Endometrial microvascular endothelial cells (primary cell): ENCODE data around the gene IFT25. TPM values are rescaled to one million over a fixed set of nuclear protein-coding genes. Genes with fewer than 3 reads are reported as not detected.
"Not testable (repeated sequence)": the region's sequence is repeated elsewhere in the genome, so short reads cannot be mapped to it uniquely, and the experiment has no call there.

ENCODE experiments used
- in situ Hi-C: cut with HindIII; loops from 2 replicates; pipeline ENCODE4 v1.10.0; 2017; ENCODE audit warnings: low sequenced_read_pairs, low pct_unique_long_range_greater_than_20kb; ENCODE audit errors: inconsistent ontology term
- total RNA-seq: library from RNA; depleted of rRNA; stranded (reverse); fragments of >200 nt; gene quantifications from one replicate; pipeline ENCODE4 v1.2.3, GENCODE V29; 2015; ENCODE audit errors: inconsistent ontology term

IFT25 gene
- 20.6 TPM for total RNA-seq

DNA sequence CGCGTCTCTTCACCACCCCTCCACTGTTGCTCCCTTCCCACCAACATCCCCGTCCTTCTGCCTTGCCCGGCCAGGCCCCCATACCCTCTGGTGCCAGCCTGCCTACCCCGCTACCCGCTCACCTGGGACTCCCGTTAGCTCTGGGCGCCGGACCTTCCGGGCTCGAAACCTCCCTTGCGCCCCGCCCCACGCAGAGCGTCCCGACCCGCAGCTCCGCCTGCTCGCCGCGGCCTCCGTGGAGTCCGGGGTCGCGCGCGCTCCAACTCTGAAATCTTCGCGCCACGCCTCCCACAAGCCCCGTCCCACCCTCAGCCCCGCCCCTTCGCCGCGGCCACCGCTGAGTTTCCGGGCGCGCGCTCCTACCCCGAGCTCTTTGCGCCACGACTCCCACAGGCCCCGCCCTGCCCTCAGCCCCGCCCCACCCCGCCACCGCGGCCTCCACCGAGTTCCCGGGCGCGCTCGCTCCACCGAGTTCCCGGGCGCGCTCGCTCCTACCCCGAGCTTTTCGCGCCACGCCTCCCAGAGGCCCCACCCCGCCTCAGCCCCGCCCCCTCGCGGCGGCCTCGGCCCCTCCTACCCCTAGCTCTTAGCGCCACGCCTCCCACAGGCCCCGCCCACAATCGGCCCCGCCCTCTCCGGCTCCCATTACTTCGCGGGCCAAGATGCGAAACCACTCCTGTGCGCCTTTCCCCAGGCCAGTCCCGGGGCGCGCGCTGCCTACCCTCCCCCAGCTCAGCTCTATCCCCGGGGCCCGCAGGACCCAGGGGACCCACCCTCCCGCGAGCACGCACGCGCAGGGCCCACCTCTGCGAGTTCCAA, at the start of gene IFT25:
Gene IFT25, minus strand, starts transcription at position 267 of the 819 bp plus-strand sequence. CDS start 5,617 bp downstream, outside the sequence.
- in situ Hi-C loops: no loop called here

DNA sequence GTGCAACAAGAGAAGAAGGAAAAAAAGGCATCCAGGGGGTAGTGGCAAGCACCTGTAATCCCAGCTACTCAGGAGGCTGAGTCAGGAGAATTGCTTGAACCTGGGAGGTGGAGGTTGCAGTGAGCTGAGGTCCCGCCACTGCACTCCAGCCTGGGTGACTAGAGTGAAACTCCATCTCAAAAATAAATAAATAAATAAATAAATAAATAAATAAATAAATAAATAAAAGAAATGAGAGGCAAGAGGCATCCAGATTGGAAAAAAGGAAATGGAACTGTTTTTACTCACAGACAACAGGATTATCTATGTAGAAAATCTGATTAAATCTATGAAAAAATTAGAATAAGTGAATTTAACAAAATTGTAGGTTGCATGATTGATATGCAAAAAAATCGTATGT, 49.0 kb upstream of the IFT25 start:
- in situ Hi-C loops: not testable (repeated sequence)

DNA sequence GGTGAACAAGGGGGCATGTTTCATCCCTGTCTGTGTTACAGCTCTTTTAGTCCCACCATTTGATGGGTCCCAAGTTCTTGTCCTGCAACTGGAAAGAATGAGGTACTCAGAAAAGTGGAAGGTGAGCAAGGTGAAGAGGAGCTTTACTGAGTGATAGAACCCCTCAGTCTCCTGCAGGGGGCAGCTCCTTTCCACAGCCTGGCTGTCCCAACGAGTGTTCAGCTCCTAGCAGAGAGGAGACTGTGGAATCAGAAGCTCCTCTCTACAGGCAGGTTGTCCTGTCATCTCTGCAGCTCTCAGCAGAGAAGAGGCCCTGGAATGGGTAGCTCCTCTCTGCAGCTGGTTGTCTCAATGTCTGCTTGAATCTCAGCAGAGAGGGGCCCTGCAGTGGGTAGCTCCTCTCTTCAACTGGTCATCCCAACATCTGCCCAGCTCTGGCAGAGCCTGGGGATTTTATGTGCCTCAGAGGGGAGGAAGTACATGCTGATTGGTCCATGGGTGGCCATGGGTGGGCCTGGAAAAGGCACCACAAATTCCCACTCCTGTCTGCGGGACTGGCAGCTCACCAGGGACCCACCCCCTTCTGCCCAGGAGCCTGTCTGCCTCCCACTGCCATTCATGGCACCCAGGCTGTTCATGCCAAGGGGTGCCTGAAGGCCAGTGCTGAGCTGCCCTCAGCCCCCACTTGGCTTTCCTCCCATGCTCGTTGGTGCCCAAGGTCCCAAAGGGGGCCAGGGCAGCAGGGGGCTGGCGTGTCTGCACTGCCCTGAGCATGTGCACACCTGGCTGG, 46.8 kb upstream of the IFT25 start:
- in situ Hi-C loops: no loop called here

DNA sequence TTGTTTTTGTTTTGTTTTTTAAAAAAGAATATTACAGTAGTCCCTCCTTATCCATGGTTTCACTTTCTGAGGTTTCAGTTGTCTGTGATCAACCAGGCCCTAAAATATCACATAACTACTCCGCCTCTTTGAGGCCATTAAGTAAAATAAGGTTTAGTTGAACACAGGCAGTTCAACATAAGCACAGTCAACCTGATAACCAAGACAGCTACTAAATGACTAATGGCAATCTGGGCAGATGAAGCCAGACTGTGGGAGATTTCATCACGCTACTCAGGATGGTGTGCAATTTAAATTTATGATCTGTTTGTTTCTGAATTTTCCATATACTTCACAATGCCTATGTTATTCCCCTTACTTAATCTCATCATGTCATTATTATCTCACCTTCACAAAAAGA, 42.4 kb upstream of the IFT25 start:
- in situ Hi-C loops: no loop called here

DNA sequence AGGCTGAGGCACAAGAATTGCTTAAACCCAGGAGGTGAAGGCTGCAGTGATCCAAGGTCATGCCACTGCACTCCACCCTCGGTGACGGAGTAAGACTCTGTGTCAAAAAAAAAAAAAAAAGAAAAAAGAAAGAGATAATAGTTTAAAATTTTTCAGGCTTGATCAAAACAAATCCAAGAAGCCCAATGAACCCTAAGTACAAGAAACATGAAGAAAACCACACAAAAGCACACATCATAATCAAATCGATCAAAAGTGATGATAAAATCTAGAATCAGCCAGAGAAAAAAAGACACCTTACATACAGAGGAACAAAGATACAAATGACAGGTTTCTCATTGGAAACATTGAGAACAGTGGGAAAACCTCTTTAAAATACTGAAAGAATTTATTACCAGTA, 41.0 kb upstream of the IFT25 start:
- in situ Hi-C loops: no loop called here

DNA sequence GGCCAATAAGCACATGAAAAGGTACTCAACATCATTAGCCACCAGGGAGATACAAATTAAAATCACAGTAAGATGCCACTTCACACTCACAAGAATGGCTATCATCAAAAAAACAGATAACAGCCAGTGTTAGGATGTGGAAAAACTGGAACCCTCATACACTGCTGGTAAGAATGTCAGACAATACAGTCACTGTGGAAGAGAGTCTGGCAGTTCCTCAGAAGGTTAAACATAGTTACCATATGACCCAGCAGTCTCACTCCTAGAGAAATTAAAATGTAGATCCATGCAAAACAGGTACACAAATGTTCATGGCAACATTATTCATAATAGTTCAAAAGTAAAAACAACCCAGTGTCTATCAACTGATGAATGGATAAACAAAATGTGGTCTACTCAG, 39.2 kb upstream of the IFT25 start:
- in situ Hi-C loops: no loop called here

DNA sequence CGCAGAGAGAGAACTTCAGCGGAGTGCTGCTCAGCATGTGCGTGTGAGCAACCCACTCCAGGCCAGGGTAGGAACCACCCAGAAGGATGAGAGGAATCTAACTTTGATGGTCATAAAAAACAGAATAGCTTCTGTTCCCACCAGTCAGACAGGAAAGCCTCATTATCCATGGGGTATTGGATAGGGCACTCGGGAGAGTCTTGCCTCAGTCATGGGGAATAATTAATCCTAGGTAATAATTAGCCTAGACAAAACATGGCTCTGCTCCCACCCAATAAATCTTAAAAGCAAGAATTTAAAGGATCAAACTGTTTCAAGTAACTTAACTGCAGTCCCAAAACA, 37.2 kb upstream of the IFT25 start:
- in situ Hi-C loops: no loop called here

DNA sequence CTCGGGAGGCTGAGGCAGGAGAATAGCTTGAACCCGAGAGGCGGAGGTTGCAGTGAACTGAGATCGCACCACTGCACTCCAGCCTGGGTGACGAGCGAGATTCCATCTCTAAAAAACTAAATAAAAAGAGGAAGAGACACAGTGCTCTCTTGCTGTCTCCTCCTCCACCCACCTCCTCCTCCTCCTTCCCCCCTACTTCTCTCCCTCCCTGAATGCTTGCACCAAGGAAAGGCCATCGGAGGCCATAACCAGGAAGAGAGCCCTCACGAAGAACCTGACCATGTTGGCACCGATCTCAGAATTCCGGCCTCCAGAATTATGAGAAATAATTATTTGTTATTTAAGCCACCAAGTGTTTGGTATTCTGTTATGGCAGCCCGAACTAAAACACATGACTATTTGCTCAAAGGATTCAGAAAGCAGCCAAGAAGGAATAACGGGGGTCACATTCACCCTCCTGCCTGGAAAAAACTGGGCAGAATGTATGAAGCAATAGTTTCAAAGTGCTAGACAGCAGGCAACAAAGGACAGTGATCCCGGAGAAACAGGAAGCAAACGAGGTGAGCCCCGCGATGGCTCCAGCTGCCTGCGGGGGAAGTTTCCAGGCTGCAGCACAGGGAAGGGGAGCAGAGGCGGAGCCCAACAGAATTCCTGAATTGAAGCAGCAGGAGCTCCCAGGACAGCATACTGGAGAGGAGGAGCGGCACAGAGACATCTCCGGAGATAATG, 36.7 kb upstream of the IFT25 start:
- in situ Hi-C loops: no loop called here

DNA sequence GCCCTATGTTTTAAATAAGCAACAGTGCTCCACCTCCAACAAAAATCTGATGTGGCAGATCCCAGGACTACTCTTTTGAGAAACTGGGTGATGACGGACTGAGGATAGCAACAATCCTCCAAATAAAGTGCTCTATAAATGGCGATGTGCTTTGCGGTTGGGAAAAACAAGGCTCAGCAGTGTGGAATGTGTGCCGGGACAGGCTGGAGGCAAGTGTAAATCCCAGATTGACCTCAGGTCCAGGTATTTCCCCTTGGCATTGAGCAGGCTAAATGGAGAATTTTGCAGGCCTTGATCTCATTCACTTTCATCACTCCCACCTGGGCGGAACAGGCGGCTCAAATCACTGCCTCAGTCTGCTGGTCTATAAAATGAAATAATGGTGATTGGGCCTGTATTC, 35.7 kb upstream of the IFT25 start:
- in situ Hi-C loops: no loop called here

DNA sequence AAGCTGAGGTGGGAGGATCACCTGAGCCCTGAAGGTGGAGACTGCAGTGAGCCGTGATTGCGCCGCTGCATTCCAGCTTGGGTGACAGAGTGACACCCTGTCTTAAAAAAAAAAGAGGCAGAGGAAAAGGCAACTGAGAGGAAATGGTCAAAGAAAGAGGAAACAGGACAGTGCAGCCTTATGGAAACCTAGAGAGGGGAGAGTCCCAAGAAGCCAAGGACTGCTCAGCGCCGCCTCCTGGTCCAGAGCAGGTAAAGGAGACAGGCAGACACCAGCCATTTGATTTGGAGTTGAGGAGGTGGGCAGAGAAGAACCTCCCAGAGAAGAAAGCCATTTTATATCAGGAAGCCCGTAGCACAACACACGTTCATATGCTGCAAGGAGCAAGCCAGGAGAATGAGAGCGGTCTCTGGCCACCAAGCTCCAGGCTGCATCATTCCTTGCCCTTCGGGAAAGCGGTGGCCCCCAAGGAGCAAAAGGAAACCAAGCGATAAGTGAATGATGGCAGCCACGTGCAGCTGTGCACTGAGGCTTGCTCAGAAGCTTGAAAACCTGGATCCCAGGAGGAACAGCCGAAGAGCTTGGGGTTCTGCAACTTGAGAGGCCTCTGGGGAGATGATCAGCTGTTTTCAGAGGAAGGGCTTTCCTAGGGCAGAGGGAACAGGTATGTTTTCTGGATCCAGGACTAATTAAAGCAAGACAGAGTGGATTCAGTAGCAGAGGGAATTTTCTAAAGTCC, 34.4 kb upstream of the IFT25 start:
- in situ Hi-C loops: no loop called here

DNA sequence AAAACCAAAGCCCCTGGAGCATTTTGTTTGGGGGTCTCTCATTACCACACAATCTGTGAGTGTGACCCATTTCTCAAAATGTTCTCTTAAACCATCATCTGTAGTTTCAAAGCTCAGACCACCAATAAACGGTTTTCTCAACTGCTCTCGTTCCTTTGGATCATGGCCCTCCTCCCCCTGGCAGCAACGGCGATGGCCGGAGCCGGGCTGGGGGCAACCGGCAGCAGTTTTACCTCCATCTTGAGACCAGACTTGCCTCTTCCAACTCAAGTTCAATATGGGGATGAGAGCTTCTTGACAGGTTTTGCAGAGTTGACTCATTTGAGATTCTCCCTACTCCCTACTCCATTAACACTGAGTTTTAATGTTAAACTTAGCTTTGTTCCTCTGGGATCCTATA, 30.4 kb upstream of the IFT25 start:
- in situ Hi-C loops: no loop called here

DNA sequence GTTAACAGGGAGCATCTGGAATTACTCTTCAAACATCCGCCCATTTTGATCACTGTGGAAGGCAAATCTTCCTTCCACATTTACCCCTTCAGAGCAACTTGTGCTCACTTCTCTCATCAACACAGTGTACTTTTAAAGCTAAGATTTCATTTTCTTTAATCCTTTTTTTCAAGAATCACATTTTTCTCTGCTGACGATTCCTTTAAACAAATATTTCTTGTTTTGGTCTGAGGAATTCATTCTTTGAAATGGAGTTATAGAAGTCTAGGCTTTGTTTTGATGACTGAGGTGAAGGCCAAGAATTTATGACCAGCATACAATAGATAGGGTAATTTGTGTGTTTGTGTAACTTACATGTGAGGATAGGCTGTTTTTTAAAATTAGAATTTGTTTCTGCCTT, 26.2 kb upstream of the IFT25 start:
- in situ Hi-C loops: no loop called here

DNA sequence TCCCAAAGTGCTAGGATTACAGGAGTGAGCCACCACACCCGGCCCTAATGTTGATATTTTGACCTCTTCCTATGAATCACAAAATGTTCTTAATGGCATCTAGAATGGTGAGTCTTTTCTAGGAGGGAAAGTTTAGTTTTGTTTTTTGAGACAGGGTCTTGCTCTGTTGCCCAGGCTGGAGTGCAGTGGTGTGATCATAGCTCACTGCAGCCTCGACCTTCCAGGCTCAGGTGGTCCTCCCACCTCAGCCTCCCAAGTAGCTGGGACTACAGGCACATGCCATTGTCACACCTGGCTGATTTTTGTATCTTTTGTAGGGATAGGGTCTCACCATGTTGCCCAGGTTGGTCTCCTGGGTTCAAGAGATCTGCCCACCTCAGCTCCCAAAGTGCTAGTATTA, 23.8 kb upstream of the IFT25 start:
- in situ Hi-C loops: not testable (repeated sequence)

DNA sequence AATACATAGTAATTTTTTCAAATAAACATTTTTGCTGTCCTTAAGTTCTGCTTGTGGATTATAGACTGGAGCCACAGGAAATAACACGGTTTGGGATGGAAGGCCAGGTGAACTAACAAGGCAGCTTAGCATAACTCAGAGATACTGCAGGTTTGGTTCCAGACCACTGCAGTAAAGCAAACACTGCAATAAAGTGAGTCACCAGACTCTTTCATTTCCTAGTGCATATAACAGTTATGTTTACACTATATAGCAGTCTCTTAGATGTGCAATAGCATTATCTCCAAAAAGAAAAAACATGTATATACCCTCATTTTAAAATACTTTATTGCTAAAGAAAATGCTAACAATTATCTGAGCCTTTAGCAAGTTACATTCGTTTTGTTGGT, 22.6 kb upstream of the IFT25 start:
- in situ Hi-C loops: no loop called here

DNA sequence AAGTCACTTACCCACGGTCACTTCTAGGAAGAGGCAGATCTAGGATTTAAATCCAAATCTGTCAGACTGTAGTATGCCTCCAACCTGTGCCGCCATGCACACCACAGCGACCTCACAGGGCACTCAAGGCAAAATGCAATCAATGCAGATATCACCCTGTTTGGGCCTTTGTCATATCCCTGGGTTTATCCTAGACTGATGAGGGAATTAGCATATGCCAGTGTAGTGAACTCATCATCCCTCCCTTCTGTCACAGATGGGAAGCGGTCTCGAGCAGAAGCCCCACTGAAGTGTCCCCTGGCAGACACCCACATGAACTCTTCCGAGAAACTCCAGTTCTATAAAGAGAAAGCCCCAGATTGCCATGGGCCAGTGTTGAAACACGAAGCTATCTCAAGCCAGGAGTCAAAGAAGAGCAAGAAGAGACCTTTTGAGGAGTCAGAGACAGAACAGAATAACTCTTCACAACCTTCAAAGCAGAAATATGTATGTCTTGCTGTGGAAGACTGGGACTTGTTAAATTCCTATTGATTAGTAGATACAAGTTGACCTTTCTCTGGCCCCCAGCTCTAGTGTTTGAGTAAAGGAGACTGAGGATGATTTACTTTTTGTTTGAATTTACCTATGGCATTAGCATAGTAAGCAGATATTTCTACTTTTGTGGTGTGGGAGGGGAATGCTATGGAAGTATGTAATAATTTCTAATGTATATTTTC, 22.1 kb upstream of the IFT25 start:
- in situ Hi-C loops: no loop called here

DNA sequence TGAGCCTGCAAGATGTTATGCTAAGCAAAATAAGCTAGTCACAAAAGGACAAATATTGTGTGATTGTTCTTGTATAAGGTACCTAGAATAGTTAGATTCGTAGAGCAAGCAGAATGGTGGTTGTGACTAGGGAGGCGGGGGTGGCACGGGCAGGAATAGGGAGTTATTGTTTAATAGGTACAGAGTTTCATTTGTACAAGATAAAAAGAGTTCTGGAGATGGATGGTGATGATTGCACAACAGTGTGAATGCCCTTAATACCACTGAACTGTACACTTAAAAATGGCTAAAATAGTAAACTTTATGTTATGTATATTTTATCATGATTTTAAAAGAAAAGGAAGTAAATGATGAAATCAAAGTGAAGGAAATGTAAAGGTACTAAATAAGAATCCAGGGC, 21.3 kb upstream of the IFT25 start:
- in situ Hi-C loops: no loop called here

DNA sequence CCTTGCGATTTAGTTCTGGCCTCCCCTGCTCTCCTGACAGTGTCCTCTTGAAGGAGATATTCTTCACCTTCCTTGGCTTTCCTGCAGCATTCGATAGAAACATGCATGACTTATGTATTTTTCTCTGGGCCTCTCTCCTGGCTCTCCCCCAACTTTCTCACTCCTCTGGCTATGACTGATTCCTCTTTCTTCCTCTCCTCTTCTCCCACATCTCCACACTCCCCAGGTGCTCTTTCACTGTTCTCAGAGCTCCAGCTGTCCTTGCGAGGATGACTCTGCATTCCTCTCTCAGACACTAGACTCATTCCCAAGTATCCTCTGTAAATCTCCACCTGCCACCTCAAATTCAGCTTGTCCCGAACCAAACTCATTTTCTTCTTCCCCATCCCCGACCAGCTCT, 18.6 kb upstream of the IFT25 start:
- in situ Hi-C loops: no loop called here

DNA sequence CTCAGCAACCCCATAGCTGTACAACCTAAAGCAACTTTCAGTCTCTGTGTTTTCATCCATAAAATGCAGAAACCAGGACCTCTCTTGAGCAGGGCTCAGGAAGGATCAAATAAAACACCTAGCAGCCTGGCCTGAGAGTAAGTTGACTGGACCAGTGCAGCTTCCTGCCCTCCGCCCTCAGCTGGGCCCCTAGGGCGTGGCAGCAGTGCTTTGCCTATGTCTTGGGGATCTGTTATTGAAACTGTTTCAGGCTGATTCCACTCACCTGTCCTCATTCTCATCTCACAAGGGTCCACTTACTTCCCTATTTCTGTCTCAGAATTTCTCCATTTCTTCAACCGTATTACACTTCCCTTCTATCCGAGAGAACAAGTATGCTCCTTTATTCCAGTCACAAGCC, 18.0 kb upstream of the IFT25 start:
- in situ Hi-C loops: no loop called here

DNA sequence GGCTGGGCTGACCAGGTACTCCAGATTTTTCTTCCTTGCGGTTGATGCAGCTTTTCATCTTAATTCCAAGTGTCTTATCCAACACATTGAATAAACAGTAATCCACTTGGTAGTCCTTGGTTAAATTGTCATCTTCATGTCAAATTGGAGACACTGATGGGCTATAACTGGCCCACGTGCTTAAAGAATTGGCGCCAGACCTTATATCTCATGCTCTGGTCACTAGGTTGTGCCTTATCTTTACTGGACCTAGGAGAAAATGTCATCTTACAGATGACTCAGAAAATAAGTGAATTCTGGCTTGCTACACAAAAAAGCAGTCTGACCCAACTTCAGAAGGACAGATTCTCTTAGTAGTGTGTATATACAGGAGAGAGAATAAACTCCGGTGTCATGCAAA, 16.9 kb upstream of the IFT25 start:
- in situ Hi-C loops: no loop called here
